Kidney epithelial cell (primary cell): ENCODE data around the gene MYOZ1. TPM values are rescaled to one million over a fixed set of nuclear protein-coding genes. Genes with fewer than 3 reads are reported as not detected.
"Not testable (repeated sequence)": the region's sequence is repeated elsewhere in the genome, so short reads cannot be mapped to it uniquely, and the experiment has no call there.

Source experiments
- DNase-seq: peaks from one replicate; pipeline ENCODE4 v3.0.0-alpha.2; 2010; ENCODE audit warnings: low read depth
- H3K27me3 ChIP-seq: 2 replicates; pipeline ENCODE4 v1.6.0; 2011; ENCODE audit warnings: low read length; ENCODE audit not compliant: control insufficient read depth, insufficient read depth
- H3K36me3 ChIP-seq: 2 replicates; pipeline ENCODE4 v1.5.1; 2011; ENCODE audit warnings: low read length; ENCODE audit not compliant: control insufficient read depth, insufficient read depth
- H3K4me3 ChIP-seq: 2 replicates; pipeline ENCODE4 v1.5.1; 2011; ENCODE audit warnings: low read depth, mild to moderate bottlenecking, control low read depth, low read length
- CTCF ChIP-seq: IDR thresholded peaks from 2 replicates; pipeline ENCODE4 v1.5.1; 2011; ENCODE audit warnings: mild to moderate bottlenecking, moderate library complexity, low read length, control low read depth, inconsistent platforms; ENCODE audit not compliant: insufficient read depth, poor library complexity, severe bottlenecking
- total RNA-seq: library from RNA; depleted of rRNA; stranded (reverse); fragments of >200 nt; gene quantifications from 2 replicates; pipeline ENCODE4 v1.2.3, GENCODE V29; 2015

MYOZ1 gene
- total RNA-seq, 1 donor from 2014 or later = 0.92 TPM

GRCh38 chr10:73625004-73625883 lies 16.0 kb downstream of the MYOZ1 start:
- peak overlapping the region; percentile 83 for H3K4me3 ChIP-seq
- H3K36me3 ChIP-seq = no peaks in the 10 kb centered on the region
- no peaks in the 10 kb centered on the region for H3K27me3 ChIP-seq
- no peak for TF ChIP-seq CTCF
- DNase-seq = no peak

DNA sequence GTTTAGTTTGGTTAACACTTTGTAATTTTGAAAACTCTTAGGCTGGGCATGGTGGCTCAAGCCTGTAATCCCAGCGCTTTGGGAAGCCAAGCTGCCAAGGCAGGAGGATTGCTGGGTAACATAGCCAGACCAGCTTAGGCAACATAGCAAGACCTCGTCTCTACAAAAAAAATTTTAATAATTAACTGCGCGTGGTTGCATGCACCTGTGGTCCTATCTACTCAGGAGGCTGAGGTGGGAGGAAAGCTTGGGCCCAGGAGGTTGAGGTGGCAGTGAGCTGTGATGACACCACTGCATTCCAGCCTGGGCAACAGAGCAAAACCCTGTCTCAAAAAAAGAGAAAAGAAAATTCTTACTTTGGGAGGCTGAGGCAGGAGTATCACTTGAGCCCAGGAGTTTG lies 18.2 kb downstream of the MYOZ1 start:
- no peak for DNase-seq
- Histone ChIP-seq H3K27me3 (no peaks in the 10 kb centered on the region), H3K4me3 (no peak overlapping the region), H3K36me3 (no peaks in the 10 kb centered on the region)
- TF ChIP-seq CTCF = no peak

GRCh38 chr10:73620974-73621373 lies 20.3 kb downstream of the MYOZ1 start:
- H3K4me3 ChIP-seq, H3K27me3 ChIP-seq, DNase-seq, H3K36me3 ChIP-seq: not testable (repeated sequence)

DNA sequence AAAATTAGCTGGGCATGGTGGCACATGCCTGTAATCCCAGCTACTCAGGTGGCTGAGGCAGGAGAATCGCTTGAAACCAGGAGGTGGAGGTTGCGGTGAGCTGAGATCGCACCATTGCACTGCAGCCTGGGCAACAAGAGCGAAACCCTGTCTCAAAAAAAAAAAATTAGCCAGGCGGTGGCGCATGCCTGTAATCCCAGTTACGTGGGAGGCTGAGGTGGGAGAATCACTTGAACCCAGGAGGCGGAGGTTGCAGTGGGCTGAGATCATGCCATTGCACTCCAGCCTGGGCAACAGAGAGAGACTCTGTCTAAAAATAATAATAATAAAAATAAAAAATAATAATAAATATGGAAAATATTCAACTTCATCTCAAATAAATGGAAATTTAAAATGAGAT lies 24.1 kb downstream of the MYOZ1 start:
- DNase-seq, H3K4me3 ChIP-seq, H3K27me3 ChIP-seq, H3K36me3 ChIP-seq: not testable (repeated sequence)

DNA sequence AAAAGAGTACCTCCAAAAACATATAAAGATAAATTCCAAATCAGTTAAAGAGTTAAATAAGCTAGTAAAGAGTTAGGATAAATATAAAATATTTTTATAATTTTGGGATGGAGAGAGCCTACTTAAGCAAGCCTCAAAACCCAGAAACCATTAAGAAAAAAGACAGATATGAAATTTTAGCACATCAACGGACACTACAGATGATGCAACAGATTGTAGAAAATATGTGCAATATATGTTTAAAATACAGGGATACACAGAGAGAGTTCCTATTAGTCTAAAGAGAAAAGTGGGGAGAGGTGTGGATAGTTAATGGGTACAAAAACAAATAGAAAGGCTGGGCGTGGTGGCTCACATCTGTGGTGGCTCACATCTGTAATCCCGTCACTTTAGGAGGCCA lies 26.6 kb downstream of the MYOZ1 start:
- Histone ChIP-seq H3K4me3 (no peak overlapping the region), H3K27me3 (no peaks in the 10 kb centered on the region), H3K36me3 (no peaks in the 10 kb centered on the region)
- no peak for TF ChIP-seq CTCF
- no peak for DNase-seq

DNA sequence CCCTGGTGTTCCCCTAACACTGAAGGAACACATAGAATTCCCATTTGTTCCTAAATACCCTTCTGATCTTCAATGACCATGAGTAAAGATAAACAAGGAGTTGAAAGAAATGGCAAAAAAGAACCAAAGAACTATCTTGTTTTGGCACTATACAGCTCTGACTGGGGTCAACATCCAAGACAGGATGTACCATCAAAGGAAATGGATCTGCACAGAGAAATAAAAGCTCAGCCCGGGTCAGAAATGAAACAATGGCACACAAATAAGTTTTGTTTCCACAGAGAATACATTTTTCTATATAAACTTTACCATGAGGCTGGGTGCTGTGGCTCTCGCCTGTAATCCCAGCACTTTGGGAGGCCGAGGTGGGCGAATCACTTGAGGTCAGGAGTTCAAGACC lies 32.2 kb downstream of the MYOZ1 start:
- H3K4me3 ChIP-seq = no peak overlapping the region
- TF ChIP-seq CTCF = no peak
- no peaks in the 10 kb centered on the region for H3K27me3 ChIP-seq
- no peaks in the 10 kb centered on the region for H3K36me3 ChIP-seq
- DNase-seq = no peak

DNA sequence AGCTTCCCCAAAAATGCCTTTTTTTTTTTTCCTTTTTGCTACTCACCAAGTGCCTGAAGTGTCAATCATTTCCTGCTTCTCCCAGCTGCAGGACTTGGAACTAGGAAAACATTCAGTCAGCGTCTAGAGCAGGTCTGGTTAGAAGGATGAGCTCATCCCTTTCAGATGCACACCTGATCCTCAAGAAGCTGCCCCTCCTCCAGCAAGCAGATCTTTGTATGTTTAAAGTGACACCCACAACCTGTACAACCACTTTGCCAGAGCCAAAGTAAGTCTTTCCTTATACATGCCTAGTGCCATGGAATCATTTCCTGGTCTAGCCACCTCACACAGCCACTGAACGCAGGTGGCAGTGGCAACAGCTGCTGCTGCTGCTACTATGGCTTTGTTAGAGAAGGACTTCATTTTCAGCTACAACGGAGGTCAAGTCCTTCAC lies 39.8 kb downstream of the MYOZ1 start:
- peak; percentile 95 for DNase-seq
- no peak for TF ChIP-seq CTCF

More for the DNA sequence above, 39.8 kb downstream of the MYOZ1 start:
- H3K4me3 ChIP-seq = no peak overlapping the region
- no peaks in the 10 kb centered on the region for H3K27me3 ChIP-seq
- H3K36me3 ChIP-seq = no peaks in the 10 kb centered on the region
